Psoas muscle (tissue), 8 donors: ENCODE results near the gene OPRD1. TPM values are rescaled to one million over a fixed set of nuclear protein-coding genes. Genes with fewer than 3 reads are reported as not detected.

ENCODE experiments used
- ATAC-seq, 4 donors: fragments of 200-7000 bp; cut with Tn5 transposase; one replicate each; pipeline ENCODE4 v1.9.1; 2020; ENCODE audit warnings: moderate library complexity in 3 of 4, mild to moderate bottlenecking in 2 of 4
- DNase-seq, 2 donors: peaks; one replicate each; pipeline ENCODE4 v3.0.0-alpha.2; 2020
- H3K27ac ChIP-seq: fragments of 200-600 bp; one replicate; pipeline ENCODE4 v1.8.0; 2022
- H3K27me3 ChIP-seq, 3 donors: fragments of 200-600 bp in 1 of 3; one replicate each; pipeline versions ENCODE4 v1.6.1 to v1.8.0; 2013 to 2022; ENCODE audit warnings: low read length in 2 of 3, mild to moderate bottlenecking in 2 of 3, moderate library complexity in 1 of 3; ENCODE audit not compliant: insufficient read depth in 3 of 3
- H3K36me3 ChIP-seq, 2 donors: fragments of 200-600 bp in 1 of 2; one replicate each; pipeline versions ENCODE4 v1.6.1 to v1.8.0; 2013 to 2022; ENCODE audit warnings: low read depth in 1 of 2, mild to moderate bottlenecking in 1 of 2, moderate library complexity in 1 of 2; ENCODE audit not compliant: insufficient read depth in 1 of 2
- H3K4me1 ChIP-seq: fragments of 200-600 bp; one replicate; pipeline ENCODE4 v1.8.0; 2022
- H3K4me3 ChIP-seq: fragments of 200-600 bp; one replicate; pipeline ENCODE4 v1.8.0; 2022; ENCODE audit warnings: mild to moderate bottlenecking
- H3K9me3 ChIP-seq: fragments of 200-600 bp; one replicate; pipeline ENCODE4 v1.8.0; 2022
- WGBS, 3 donors: extraction: QIAGEN DNeasy Blood & Tissue Kit; methylation state at CpG; one replicate each; pipeline versions ENCODE4 v1.1.6 to v1.1.7; 2013; 5-methylcytosine and 5-hydroxymethylcytosine counted together
- intact Hi-C, 2 donors: fragments of 100-400 bp; cut with DNase I; formaldehyde crosslinking; loops; one replicate each; pipeline versions ENCODE4 v1.11.0 to v1.14.2; 2022
- polyA plus RNA-seq, 3 donors: library from polyadenylated mRNA; stranded (reverse); fragments of 200-250 nt; gene quantifications; one replicate each; pipeline ENCODE4 v1.2.3, GENCODE V29; 2013
- total RNA-seq, 4 donors: library from RNA; stranded (reverse); fragmentation: NEBNext Ultra II Directional in 2 of 4; extraction: Animal tissue kit (Norgen Biotek cat#: 25700) in 2 of 4; gene quantifications; one replicate each; pipeline versions ENCODE4 v1.2.1 to v1.2.4, GENCODE V29; 2021 to 2023
- TF ChIP-seq, protein P1 (sequence below): fragments of 200-600 bp; IDR thresholded peaks from one replicate; pipeline ENCODE4 v1.8.0; 2022; ENCODE audit warnings: antibody characterized with exemption
- donor health status: healthy with polysubstance abuse.
- donor health status: DM: no; HTN: no; CAD: no; lungs with moderate emphysema.
- donor health status: Bipolar disorder and iron deficiency.
- donor health status: healthy.
- donor health status: DM: yes; HTN: yes; CAD: no.
- donor health status: DM: no; HTN: no; CAD: no.
- donor health status: DM: no; HTN: no; CAD: no.
- donor health status: DM: yes; HTN: yes; CAD: no.

OPRD1 gene
- total and polyA plus RNA-seq, 7 donors: 0.02 to 0.12 (median 0.05) TPM; not detected in 3

DNA sequence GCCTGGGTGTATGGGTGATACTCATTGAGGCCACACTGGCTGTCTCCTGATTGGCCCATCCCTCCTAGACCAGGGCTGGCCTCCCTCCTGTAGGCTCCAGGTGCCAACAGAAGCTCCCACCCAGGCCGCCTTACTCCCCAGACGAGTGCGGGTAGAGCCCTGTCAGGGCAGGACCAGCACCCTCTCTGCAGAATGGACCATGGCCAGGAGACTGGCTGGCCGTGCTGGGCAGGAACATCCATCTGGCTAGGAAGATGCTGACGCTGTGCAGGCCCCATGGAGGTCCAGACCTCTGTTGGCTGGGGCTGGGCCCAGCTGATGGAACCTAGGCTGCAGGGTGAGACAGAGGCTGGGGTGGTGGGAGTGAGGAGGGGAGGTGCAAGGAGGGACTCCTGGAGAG is 77.4 kb downstream of the OPRD1 start:
- TF ChIP-seq, protein P1, sequence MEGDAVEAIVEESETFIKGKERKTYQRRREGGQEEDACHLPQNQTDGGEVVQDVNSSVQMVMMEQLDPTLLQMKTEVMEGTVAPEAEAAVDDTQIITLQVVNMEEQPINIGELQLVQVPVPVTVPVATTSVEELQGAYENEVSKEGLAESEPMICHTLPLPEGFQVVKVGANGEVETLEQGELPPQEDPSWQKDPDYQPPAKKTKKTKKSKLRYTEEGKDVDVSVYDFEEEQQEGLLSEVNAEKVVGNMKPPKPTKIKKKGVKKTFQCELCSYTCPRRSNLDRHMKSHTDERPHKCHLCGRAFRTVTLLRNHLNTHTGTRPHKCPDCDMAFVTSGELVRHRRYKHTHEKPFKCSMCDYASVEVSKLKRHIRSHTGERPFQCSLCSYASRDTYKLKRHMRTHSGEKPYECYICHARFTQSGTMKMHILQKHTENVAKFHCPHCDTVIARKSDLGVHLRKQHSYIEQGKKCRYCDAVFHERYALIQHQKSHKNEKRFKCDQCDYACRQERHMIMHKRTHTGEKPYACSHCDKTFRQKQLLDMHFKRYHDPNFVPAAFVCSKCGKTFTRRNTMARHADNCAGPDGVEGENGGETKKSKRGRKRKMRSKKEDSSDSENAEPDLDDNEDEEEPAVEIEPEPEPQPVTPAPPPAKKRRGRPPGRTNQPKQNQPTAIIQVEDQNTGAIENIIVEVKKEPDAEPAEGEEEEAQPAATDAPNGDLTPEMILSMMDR: no peak
- intact Hi-C loops: loop anchor here in 1 of 2 donors (5.0 kb wide), 2 partner anchors 93 to 293 kb away; partner anchors contain the start of gene SRSF4
- ATAC-seq (no peak), DNase-seq (no peak)
- Histone ChIP-seq H3K27ac (no peak overlapping the region), H3K27me3 (no peaks in the 10 kb centered on the region), H3K4me3 (no peak overlapping the region), H3K36me3 (peaks cover 0 to 3% of the 10 kb centered on the region in 2 donors), H3K9me3 (no peaks in the 10 kb centered on the region), H3K4me1 (peaks cover 14% of the 10 kb centered on the region)
- 56 to 89% (median 67%) methylated on average over 5 of the region's 5 CpGs for WGBS, 3 donors

DNA sequence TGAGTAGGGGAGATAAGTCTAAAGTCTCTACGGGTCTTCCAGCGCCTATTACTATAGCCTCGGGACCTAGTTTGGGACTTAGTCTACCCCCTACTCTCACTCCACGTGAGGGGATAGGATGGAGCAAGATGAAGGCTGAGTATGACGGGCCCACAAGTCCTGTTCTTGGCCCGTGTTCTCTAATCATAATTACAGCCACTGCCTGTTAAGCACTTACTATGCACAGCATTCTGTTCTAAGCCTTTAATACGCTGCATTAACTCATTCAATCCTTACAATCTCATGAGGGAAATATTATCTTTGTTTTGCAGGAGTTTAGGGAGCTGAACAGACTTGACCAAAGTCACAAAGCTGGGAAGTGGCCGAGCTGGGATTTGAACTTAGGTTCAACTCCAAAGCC is 78.5 kb downstream of the OPRD1 start:
- Histone ChIP-seq H3K4me1 (peaks cover 5% of the 10 kb centered on the region), H3K36me3 (peaks cover 0 to 3% of the 10 kb centered on the region in 2 donors), H3K9me3 (no peaks in the 10 kb centered on the region), H3K4me3 (no peak overlapping the region), H3K27ac (no peak overlapping the region), H3K27me3 (no peaks in the 10 kb centered on the region)
- no peak for ATAC-seq
- 75 to 87% (median 80%) methylated on average over 8 of the region's 8 CpGs for WGBS, 3 donors
- intact Hi-C loops: loop anchor here in 1 of 2 donors (5.0 kb wide), 1 partner anchor 1817 kb away; no protein-coding TSS in a partner anchor
- TF ChIP-seq, protein P1: no peak
- DNase-seq: no peak

DNA sequence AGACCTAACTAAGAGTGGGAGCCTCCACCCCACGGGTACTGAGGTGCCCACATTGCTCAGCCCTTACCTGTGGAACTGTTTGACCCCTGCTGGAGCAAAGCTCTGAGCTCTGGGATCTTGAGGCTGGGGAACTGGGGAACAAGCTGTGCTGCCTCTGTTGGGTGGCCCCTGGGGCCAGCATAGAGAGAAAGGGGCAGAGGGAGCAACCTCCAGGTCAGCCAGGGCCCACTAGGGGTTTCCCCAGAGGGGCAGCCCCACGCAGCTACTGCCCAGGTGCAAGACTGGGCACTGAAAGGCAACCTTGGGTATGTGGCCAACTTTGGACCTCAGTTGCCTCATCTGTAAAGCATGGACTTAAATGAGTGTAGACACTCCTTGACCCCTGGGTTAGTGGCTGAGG is 78.9 kb downstream of the OPRD1 start:
- ATAC-seq (no peak), DNase-seq (no peak)
- WGBS, 3 donors: 75 to 86% (median 80%) methylated on average over 2 of the region's 2 CpGs
- Histone ChIP-seq H3K9me3 (no peaks in the 10 kb centered on the region), H3K4me3 (no peak overlapping the region), H3K36me3 (peaks cover 0 to 3% of the 10 kb centered on the region in 2 donors), H3K27me3 (no peaks in the 10 kb centered on the region), H3K4me1 (peaks cover 3% of the 10 kb centered on the region), H3K27ac (no peak overlapping the region)
- intact Hi-C loops: loop anchor here in 1 of 2 donors (5.0 kb wide), 1 partner anchor 1816 kb away; no protein-coding TSS in a partner anchor
- TF ChIP-seq, protein P1: no peak

DNA sequence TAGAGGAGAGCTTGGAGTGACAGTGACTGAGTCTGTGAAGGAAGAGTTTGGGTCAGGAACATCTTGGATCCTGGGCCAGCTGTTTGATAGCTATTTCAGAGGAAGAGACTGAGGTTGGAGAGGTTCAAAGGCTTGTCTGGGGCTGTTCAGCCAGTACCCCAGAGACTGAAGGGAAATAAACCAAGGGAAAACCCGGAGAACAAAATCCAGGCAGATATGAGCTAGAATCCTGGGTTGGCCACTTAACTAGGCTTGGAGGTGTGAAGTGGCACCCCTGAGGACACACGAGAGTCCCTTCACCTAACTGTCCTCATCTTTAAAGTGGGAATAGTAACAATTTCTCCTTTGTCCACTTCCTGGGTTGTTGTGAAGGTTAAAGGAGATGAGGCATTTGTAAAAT is 79.3 kb downstream of the OPRD1 start:
- Histone ChIP-seq H3K27me3 (no peaks in the 10 kb centered on the region), H3K9me3 (no peaks in the 10 kb centered on the region), H3K36me3 (peaks cover 0 to 3% of the 10 kb centered on the region in 2 donors), H3K4me1 (peaks cover 3% of the 10 kb centered on the region), H3K4me3 (no peak overlapping the region), H3K27ac (no peak overlapping the region)
- DNase-seq (no peak), ATAC-seq (no peak)
- intact Hi-C loops: loop anchor here in 1 of 2 donors (5.0 kb wide), 1 partner anchor 1816 kb away; no protein-coding TSS in a partner anchor
- 62 to 77% (median 77%) methylated on average over 2 of the region's 2 CpGs for WGBS, 3 donors
- TF ChIP-seq, protein P1: no peak
